PFSK-1 (cell line): ENCODE results near the gene RTEL1.

Experiments
- FOXP2 ChIP-seq: optimal IDR thresholded peaks from 2 replicates; pipeline ENCODE3; 2011; ENCODE audit warnings: borderline replicate concordance, control low read depth, inconsistent platforms; ENCODE audit not compliant: insufficient read depth; ENCODE audit errors: extremely low read length, extremely low read depth
- POLR2AphosphoS5 ChIP-seq: IDR thresholded peaks from 2 replicates; pipeline ENCODE4 v1.6.1; 2012; ENCODE audit warnings: low read depth, mild to moderate bottlenecking, control low read depth, low read length, moderate library complexity
- SIN3A ChIP-seq: IDR thresholded peaks from 2 replicates; pipeline ENCODE4 v1.6.1; 2012; ENCODE audit warnings: mild to moderate bottlenecking, low read length, moderate library complexity, borderline replicate concordance; ENCODE audit not compliant: insufficient read depth
- TAF1 ChIP-seq: IDR thresholded peaks from 2 replicates; pipeline ENCODE4 v1.6.1; 2012; ENCODE audit warnings: low read length, control low read depth, borderline replicate concordance; ENCODE audit not compliant: insufficient read depth
- TF ChIP-seq, protein P1 (sequence below), 2 experiments: IDR thresholded peaks; 2 replicates each; pipeline versions ENCODE4 v1.6.1 to v1.8.0; 2011 to 2012; ENCODE audit warnings: low read depth in 2 of 2, low read length in 2 of 2, control low read depth in 1 of 2, inconsistent platforms in 1 of 2, mild to moderate bottlenecking in 1 of 2, moderate library complexity in 1 of 2; ENCODE audit not compliant: insufficient read depth in 1 of 2

- TF ChIP-seq SIN3A (no peak), POLR2AphosphoS5 (no peak), TAF1 (no peak), FOXP2 (no peak)
- TF ChIP-seq, protein P1, sequence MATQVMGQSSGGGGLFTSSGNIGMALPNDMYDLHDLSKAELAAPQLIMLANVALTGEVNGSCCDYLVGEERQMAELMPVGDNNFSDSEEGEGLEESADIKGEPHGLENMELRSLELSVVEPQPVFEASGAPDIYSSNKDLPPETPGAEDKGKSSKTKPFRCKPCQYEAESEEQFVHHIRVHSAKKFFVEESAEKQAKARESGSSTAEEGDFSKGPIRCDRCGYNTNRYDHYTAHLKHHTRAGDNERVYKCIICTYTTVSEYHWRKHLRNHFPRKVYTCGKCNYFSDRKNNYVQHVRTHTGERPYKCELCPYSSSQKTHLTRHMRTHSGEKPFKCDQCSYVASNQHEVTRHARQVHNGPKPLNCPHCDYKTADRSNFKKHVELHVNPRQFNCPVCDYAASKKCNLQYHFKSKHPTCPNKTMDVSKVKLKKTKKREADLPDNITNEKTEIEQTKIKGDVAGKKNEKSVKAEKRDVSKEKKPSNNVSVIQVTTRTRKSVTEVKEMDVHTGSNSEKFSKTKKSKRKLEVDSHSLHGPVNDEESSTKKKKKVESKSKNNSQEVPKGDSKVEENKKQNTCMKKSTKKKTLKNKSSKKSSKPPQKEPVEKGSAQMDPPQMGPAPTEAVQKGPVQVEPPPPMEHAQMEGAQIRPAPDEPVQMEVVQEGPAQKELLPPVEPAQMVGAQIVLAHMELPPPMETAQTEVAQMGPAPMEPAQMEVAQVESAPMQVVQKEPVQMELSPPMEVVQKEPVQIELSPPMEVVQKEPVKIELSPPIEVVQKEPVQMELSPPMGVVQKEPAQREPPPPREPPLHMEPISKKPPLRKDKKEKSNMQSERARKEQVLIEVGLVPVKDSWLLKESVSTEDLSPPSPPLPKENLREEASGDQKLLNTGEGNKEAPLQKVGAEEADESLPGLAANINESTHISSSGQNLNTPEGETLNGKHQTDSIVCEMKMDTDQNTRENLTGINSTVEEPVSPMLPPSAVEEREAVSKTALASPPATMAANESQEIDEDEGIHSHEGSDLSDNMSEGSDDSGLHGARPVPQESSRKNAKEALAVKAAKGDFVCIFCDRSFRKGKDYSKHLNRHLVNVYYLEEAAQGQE (IDR thresholded peaks at IDR 0.05; ENCODE audit: insufficient read depth in 1 of 2, low read depth in 2 of 2, low read length in 2 of 2), result no peak
Measured at GRCh38 chr20:63620991-63621390, 37.1 kb upstream of the RTEL1 start.
